ENCODE data around the gene MRPL46.
"Not testable (repeated sequence)": the region's sequence is repeated elsewhere in the genome, so short reads cannot be mapped to it uniquely, and the experiment has no call there.

Gene MRPL46

DNA sequence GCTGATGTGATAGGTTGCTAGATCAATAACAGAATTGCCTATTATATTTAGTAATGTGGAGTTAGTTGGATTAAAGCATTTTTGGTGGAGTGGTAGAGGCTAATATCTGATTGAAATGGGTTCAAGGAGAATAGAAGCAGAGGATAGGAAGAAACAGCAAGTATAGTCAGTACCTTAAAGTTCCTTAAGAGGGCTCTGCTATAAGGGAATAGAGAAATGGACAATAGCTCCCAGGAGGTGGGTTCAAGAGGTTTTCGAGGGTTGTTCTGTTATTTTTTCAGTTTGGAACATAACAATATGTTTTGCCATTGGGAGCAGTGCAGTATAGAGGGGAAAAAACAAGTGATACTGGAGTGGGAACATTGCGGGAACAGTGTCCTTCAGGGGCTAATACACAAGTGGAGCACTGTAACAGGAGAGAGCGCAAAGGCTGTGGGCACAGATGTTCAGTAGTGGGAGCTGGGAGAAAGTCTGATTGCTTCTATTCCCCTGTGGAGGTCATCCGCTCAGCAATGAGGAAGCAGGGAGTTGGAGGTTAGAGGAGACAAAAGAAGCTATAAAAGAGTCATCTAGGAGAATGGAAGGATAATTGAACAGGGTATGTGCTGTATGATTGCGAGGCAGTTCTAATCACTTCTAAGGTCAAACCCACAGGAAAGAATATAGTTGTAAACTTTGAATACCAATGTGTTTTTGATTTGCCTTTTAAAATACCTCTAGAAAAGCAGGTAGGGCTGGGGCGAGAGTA is 3.6 kb upstream of the MRPL46 start:
- no peak overlapping the region for H3K27ac ChIP-seq
- no peak for DNase-seq
- peaks cover 42% of the 10 kb centered on the region for H3K36me3 ChIP-seq
- no peaks in the 10 kb centered on the region for H3K27me3 ChIP-seq (ENCODE audit: insufficient read depth, low read depth, severe bottlenecking)
- no peak overlapping the region for H3K4me3 ChIP-seq (ENCODE audit: low read depth, low read length)
- no peaks in the 10 kb centered on the region for H3K9me3 ChIP-seq (ENCODE audit: severe bottlenecking)
- no peak; the same call in 1 of the 2 replicates for TF ChIP-seq CTCF (IDR thresholded peaks at IDR 0.05; ENCODE audit: low read depth, low read length)

GRCh38 chr15:88469321-88469720 is 2.1 kb upstream of the MRPL46 start:
- DNase-seq: no peak
- H3K4me3 ChIP-seq (ENCODE audit: low read depth, low read length): no peak overlapping the region
- H3K27ac ChIP-seq: no peak overlapping the region
- peaks cover 42% of the 10 kb centered on the region for H3K36me3 ChIP-seq
- no peak for TF ChIP-seq CTCF (IDR thresholded peaks at IDR 0.05; ENCODE audit: low read depth, low read length)
- H3K27me3 ChIP-seq (ENCODE audit: insufficient read depth, low read depth, severe bottlenecking): no peaks in the 10 kb centered on the region
- H3K9me3 ChIP-seq (ENCODE audit: severe bottlenecking): no peaks in the 10 kb centered on the region

DNA sequence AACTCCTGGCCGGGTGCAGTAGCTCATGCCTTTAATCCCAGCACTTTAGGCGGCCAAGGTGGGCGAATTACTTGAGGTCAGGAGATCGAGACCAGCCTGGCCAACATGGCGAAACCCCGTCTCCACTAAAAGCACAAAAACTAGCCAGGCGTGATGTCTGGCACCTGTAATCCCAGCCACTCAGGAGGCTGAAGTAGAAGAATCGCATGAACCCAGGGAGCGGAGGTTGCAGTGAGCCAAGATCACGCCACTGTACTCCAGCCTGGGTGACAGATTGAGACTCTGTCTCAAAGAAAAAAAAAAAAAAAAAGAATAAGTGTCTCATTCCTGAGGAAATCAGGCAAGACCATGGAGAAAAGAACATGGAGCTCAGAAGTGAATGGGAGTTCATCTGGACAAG is 1.5 kb upstream of the MRPL46 start:
- DNase-seq; H3K9me3 ChIP-seq (ENCODE audit: severe bottlenecking); H3K4me3 ChIP-seq (ENCODE audit: low read depth, low read length); H3K27me3 ChIP-seq (ENCODE audit: insufficient read depth, low read depth, severe bottlenecking); H3K27ac ChIP-seq: not testable (repeated sequence)
- peaks cover 45% of the 10 kb centered on the region for H3K36me3 ChIP-seq

DNA sequence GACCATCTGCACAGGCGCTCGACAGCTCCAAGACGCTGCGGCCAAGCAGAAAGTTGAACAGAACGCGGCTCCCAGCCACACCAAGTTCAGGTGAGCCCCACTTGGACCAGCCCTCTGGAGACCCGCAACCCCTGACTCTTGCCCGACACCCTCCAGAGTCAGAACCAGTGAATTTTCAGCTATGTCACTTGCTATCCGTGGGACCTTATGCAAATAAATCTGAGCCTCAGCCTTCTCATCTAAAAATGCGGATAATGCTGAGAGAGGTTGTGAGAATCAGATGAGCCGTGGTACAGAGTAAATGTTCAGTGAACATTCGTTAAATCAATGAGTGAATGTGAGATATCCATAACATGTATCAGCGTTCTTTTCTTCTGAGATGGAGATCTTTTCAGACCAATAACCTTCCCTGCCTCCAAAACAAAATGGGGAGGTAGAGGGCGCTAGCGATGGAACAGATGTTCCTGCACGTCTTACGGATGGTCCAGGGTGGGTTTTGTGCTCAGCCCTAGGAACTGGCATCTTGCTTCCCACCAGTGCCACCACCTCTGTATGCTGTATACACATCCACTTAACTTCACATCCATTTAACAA is 844 bp upstream of the MRPL46 start:
- peak overlapping the region; percentile 64 for H3K4me3 ChIP-seq (ENCODE audit: low read depth, low read length)
- H3K36me3 ChIP-seq: peaks cover 45% of the 10 kb centered on the region
- peak; percentile 48; the same call in 1 of the 2 replicates for TF ChIP-seq CTCF (IDR thresholded peaks at IDR 0.05; ENCODE audit: low read depth, low read length)
- H3K9me3 ChIP-seq (ENCODE audit: severe bottlenecking): no peaks in the 10 kb centered on the region
- H3K27ac ChIP-seq: peak overlapping the region; percentile 100
- no peaks in the 10 kb centered on the region for H3K27me3 ChIP-seq (ENCODE audit: insufficient read depth, low read depth, severe bottlenecking)
- DNase-seq: no peak

GRCh38 chr15:88465633-88466224 is 1.5 kb downstream of the MRPL46 start:
- DNase-seq: no peak
- no peak for TF ChIP-seq CTCF (IDR thresholded peaks at IDR 0.05; ENCODE audit: low read depth, low read length)
- Histone ChIP-seq H3K4me3 (ENCODE audit: low read depth, low read length) (no peak overlapping the region), H3K27me3 (ENCODE audit: insufficient read depth, low read depth, severe bottlenecking) (no peaks in the 10 kb centered on the region), H3K36me3 (peaks cover 57% of the 10 kb centered on the region), H3K9me3 (ENCODE audit: severe bottlenecking) (no peaks in the 10 kb centered on the region), H3K27ac (no peak overlapping the region)

DNA sequence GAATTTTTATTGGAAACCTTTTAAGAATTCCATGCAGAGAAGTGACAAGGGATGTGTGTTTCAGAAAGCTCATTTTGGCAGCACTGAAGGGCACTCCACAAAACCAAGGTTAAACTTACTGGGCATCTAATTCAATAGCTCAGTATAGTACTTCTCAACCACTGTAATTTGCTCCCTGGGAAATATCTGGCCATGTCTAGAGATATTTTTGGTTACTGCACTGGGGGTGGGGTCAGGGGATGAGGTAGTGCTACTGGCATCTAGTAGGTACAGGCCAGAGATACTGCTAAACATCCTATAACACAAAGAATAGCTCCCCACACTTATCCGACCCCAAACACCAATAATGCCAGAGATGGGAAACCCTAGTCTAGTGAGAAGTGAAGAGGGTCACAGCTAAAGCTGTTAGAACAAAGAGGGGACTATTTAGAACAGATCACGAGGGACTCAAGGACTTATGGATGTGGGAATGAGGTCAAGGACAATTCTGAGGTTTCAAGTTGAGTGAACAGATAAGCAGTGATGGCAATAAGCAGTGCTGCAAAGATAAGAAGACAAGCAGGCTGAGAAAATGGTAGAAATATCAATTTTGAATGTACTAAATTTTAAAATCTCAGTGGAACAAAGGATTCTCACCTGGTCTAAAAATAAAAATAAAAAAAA is 3.2 kb downstream of the MRPL46 start:
- DNase-seq: no peak
- Histone ChIP-seq H3K9me3 (ENCODE audit: severe bottlenecking) (no peaks in the 10 kb centered on the region), H3K27ac (no peak overlapping the region), H3K36me3 (peaks cover 66% of the 10 kb centered on the region), H3K4me3 (ENCODE audit: low read depth, low read length) (no peak overlapping the region), H3K27me3 (ENCODE audit: insufficient read depth, low read depth, severe bottlenecking) (no peaks in the 10 kb centered on the region)
- TF ChIP-seq CTCF (IDR thresholded peaks at IDR 0.05; ENCODE audit: low read depth, low read length): no peak

All from WERI-Rb-1 (cell line).